HepG2 (cell line): ENCODE results near the gene WSB1.

ENCODE experiments used
- ARNT2 ChIP-seq: sonication (generic); formaldehyde crosslinking; IDR thresholded peaks from 2 replicates; pipeline ENCODE4 v1.8.0; 2022; ENCODE audit warnings: mild to moderate bottlenecking, low read depth, missing genetic modification reagents, moderate library complexity
- BORCS8-MEF2B ChIP-seq: sonication (generic); formaldehyde crosslinking; IDR thresholded peaks from 2 replicates; pipeline ENCODE4 v1.8.0; 2022; ENCODE audit warnings: mild to moderate bottlenecking, missing genetic modification reagents
- GABPA ChIP-seq, 2 experiments: IDR thresholded peaks; 2 replicates each; pipeline ENCODE4 v1.6.1; 2011 to 2016; ENCODE audit warnings: low read depth in 2 of 2, low read length in 1 of 2, missing biosample characterization in 1 of 2, missing genetic modification characterization in 1 of 2
- POLR2AphosphoS5 ChIP-seq: IDR thresholded peaks from 2 replicates; pipeline ENCODE4 v1.6.1; 2012; ENCODE audit warnings: low read depth, low read length
- SOX13 ChIP-seq, 3 experiments: fragments of 450-650 bp in 1 of 3; sonication (generic) in 1 of 3; formaldehyde crosslinking in 1 of 3; IDR thresholded peaks in 2 of 3; conservative IDR thresholded peaks in 1 of 3; 2 replicates each; pipeline versions ENCODE4 v1.5.0 to v1.6.1; 2016 to 2020; ENCODE audit warnings: antibody characterized with exemption in 1 of 3, mild to moderate bottlenecking in 1 of 3, missing compliant biosample characterization in 1 of 3, missing genetic modification reagents in 1 of 3, moderate library complexity in 1 of 3
- TF ChIP-seq, protein P1 (sequence below): sonication (generic); formaldehyde crosslinking; IDR thresholded peaks from 2 replicates; pipeline ENCODE4 v1.5.0; 2020; ENCODE audit warnings: mild to moderate bottlenecking, missing genetic modification reagents, moderate library complexity

DNA sequence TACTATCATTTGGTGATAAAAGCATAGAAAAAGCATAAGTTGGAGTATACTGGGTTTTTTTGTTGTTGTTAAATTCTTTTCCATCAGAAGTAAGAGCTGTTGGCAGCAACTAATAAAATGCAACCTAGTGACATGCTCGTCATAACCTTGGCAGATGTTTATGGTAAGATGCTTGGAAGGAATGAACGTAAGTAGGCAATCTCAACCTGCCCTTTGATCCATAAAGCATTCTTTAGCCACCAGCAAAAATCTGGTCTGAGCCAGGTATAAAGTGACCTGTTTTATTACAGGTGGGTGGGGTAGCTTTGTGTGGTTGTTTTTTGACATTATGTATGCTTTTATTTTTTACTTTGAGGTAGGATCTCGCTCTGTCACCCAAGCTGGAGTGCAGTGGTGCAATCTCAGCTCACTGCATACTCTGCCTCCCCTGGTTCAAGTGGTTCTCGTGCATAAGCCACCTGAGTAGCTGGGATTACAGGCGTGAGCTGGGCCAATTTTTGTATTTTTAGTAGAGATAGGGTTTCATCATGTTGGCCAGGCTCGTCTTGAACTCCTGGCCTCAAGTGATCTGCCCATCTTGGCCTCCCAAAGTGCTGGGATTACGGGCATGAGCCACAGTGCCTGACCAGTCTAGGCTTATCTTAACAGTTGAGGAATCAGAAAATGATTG, 22.0 kb downstream of the WSB1 start:
- TF ChIP-seq ARNT2 (CRISPR knock-in tag) (no peak), SOX13 (IDR thresholded peaks at IDR 0.05) (no peak), SOX13 (CRISPR knock-in tag; conservative IDR thresholded peaks at IDR 0.05 in 1 of 2, IDR thresholded peaks at IDR 0.05 in 1 of 2) (no peak), BORCS8-MEF2B (CRISPR knock-in tag) (no peak), POLR2AphosphoS5 (no peak), GABPA (IDR thresholded peaks at IDR 0.05; ENCODE audit: low read depth, low read length) (no peak), GABPA (CRISPR knock-in tag; IDR thresholded peaks at IDR 0.05; ENCODE audit: low read depth) (no peak)
- TF ChIP-seq, protein P1, sequence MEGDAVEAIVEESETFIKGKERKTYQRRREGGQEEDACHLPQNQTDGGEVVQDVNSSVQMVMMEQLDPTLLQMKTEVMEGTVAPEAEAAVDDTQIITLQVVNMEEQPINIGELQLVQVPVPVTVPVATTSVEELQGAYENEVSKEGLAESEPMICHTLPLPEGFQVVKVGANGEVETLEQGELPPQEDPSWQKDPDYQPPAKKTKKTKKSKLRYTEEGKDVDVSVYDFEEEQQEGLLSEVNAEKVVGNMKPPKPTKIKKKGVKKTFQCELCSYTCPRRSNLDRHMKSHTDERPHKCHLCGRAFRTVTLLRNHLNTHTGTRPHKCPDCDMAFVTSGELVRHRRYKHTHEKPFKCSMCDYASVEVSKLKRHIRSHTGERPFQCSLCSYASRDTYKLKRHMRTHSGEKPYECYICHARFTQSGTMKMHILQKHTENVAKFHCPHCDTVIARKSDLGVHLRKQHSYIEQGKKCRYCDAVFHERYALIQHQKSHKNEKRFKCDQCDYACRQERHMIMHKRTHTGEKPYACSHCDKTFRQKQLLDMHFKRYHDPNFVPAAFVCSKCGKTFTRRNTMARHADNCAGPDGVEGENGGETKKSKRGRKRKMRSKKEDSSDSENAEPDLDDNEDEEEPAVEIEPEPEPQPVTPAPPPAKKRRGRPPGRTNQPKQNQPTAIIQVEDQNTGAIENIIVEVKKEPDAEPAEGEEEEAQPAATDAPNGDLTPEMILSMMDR (CRISPR knock-in tag): no peak
